Spleen (tissue), 11 donors: Measurements from ENCODE around the gene AKAP6. TPM values are rescaled to one million over a fixed set of nuclear protein-coding genes. Genes with fewer than 3 reads are reported as not detected.

Experiments
- DNase-seq: peaks from one replicate; pipeline ENCODE4 v3.0.0-alpha.2; 2020
- H3K27ac ChIP-seq, 8 donors: fragments of 200-600 bp; sonication (generic) in 7 of 8; 1 replicate in 4 of 8; 2 replicates in 4 of 8; pipeline versions ENCODE4 v1.5.0 to v1.8.0; 2016 to 2021; ENCODE audit warnings: inconsistent platforms in 4 of 8, mild to moderate bottlenecking in 4 of 8, moderate library complexity in 1 of 8
- H3K27me3 ChIP-seq, 7 donors: fragments of 200-600 bp; sonication (generic) in 6 of 7; replicated peaks in 1 of 7; 1 replicate in 4 of 7; 2 replicates in 3 of 7; pipeline versions ENCODE4 v1.5.0 to v1.8.0; 2016 to 2021; ENCODE audit warnings: inconsistent platforms in 3 of 7, mild to moderate bottlenecking in 1 of 7
- H3K36me3 ChIP-seq, 6 donors: fragments of 200-600 bp; sonication (generic) in 5 of 6; 1 replicate in 4 of 6; 2 replicates in 2 of 6; pipeline versions ENCODE4 v1.5.0 to v1.8.0; 2016 to 2021; ENCODE audit warnings: inconsistent platforms in 2 of 6
- H3K4me1 ChIP-seq, 6 donors: fragments of 200-600 bp; sonication (generic) in 5 of 6; 1 replicate in 3 of 6; 2 replicates in 3 of 6; pipeline versions ENCODE4 v1.5.0 to v1.8.0; 2016 to 2021; ENCODE audit warnings: inconsistent platforms in 3 of 6
- H3K4me3 ChIP-seq, 8 donors: fragments of 200-600 bp; sonication (generic) in 7 of 8; 1 replicate in 4 of 8; 2 replicates in 4 of 8; pipeline versions ENCODE4 v1.5.0 to v1.8.0; 2016 to 2021; ENCODE audit warnings: inconsistent platforms in 4 of 8, mild to moderate bottlenecking in 4 of 8, moderate library complexity in 2 of 8
- H3K9me3 ChIP-seq, 8 donors: fragments of 200-600 bp; sonication (generic) in 7 of 8; 1 replicate in 4 of 8; 2 replicates in 4 of 8; pipeline versions ENCODE4 v1.5.0 to v1.8.0; 2016 to 2021; ENCODE audit warnings: inconsistent platforms in 4 of 8
- CTCF ChIP-seq, 11 experiments: fragments of 200-600 bp in 7 of 11; fragments of 450-650 bp in 4 of 11; sonication (generic) in 4 of 11; IDR thresholded peaks in 8 of 11; conservative IDR thresholded peaks in 3 of 11; 1 replicate in 7 of 11; 2 replicates in 4 of 11; pipeline versions ENCODE4 v1.4.0 to v1.8.0; 2016 to 2021; ENCODE audit warnings: antibody characterized with exemption in 11 of 11, inconsistent platforms in 4 of 11, mild to moderate bottlenecking in 1 of 11
- POLR2A ChIP-seq, 3 donors: fragments of 450-650 bp; IDR thresholded peaks; one replicate each; pipeline ENCODE4 v1.5.1; 2017; ENCODE audit warnings: antibody characterized with exemption in 3 of 3, mild to moderate bottlenecking in 1 of 3
- POLR2AphosphoS5 ChIP-seq, 3 donors: sonication (generic); formaldehyde crosslinking; IDR thresholded peaks; one replicate each; pipeline ENCODE4 v1.5.1; 2017; ENCODE audit warnings: antibody characterized with exemption in 3 of 3
- WGBS, 5 donors: extraction: QIAGEN DNeasy Blood & Tissue Kit in 3 of 5; methylation state at CpG; one replicate each; pipeline versions ENCODE4 v1.1.5 to v1.1.7; 2013 to 2018; 5-methylcytosine and 5-hydroxymethylcytosine counted together
- intact Hi-C: fragments of 100-400 bp; cut with DNase I; formaldehyde crosslinking; loops from one replicate; pipeline ENCODE4 v1.15.0; 2023; ENCODE audit warnings: low total_unique reads
- polyA plus RNA-seq, 3 donors: library from polyadenylated mRNA; stranded (reverse); fragments of 200-250 nt; gene quantifications; one replicate each; pipeline ENCODE4 v1.2.1, GENCODE V29; 2013
- total RNA-seq, 7 donors: library from RNA; depleted of rRNA in 3 of 7; stranded (reverse); fragments of >200 nt in 3 of 7; fragmentation: NEBNext Ultra II Directional in 4 of 7; extraction: Animal tissue kit (Norgen Biotek cat#: 25700) in 4 of 7; gene quantifications; one replicate each; pipeline versions ENCODE4 v1.1.0 to v1.2.1, GENCODE V29; 2016 to 2021
- donor health status: healthy with polysubstance abuse.
- donor health status: DM: no; HTN: no; CAD: no; lungs with moderate emphysema.
- donor health status: DM: no; HTN: no; CAD: no.
- donor health status: Bipolar disorder and iron deficiency.
- donor health status: healthy.
- donor health status: DM: no; HTN: no; CAD: no.
- donor health status: DM: yes; HTN: yes; CAD: no.

The AKAP6 gene
- total and polyA plus RNA-seq, 10 donors, result 0.20 to 12.1 (median 4.8) TPM

- Histone ChIP-seq H3K36me3 (no peaks in the 10 kb centered on the region), H3K27me3 (no peaks in the 10 kb centered on the region), H3K4me3 (no peak overlapping the region), H3K9me3 (no peaks in the 10 kb centered on the region), H3K27ac (no peak overlapping the region), H3K4me1 (peaks cover 0 to 6% (median 0%) of the 10 kb centered on the region in 6 donors)
- intact Hi-C loops, result no loop called here
- TF ChIP-seq POLR2AphosphoS5 (IDR thresholded peaks at IDR 0.05) (no peak), POLR2A (IDR thresholded peaks at IDR 0.05) (no peak), CTCF (IDR thresholded peaks at IDR 0.05 in 8 of 11, conservative IDR thresholded peaks at IDR 0.05 in 3 of 11) (no peak)
- DNase-seq, result no peak
- 84 to 100% (median 91%) methylated on average over 1 of the region's 1 CpG for WGBS, 5 donors
Measured at GRCh38 chr14:32472076-32472475, 143.0 kb downstream of the AKAP6 start.

GRCh38 chr14:32472512-32473463 lies 143.7 kb downstream of the AKAP6 start:
- H3K27ac ChIP-seq, result no peak overlapping the region
- H3K4me1 ChIP-seq, result peaks cover 0 to 6% (median 0%) of the 10 kb centered on the region in 6 donors
- no peak for DNase-seq
- no peaks in the 10 kb centered on the region for H3K36me3 ChIP-seq
- H3K4me3 ChIP-seq, result no peak overlapping the region
- no peaks in the 10 kb centered on the region for H3K9me3 ChIP-seq
- no peaks in the 10 kb centered on the region for H3K27me3 ChIP-seq
- WGBS, 5 donors, result 58 to 72% (median 62%) methylated on average over 4 of the region's 4 CpGs
- TF ChIP-seq POLR2AphosphoS5 (IDR thresholded peaks at IDR 0.05) (no peak), POLR2A (IDR thresholded peaks at IDR 0.05) (no peak), CTCF (IDR thresholded peaks at IDR 0.05 in 8 of 11, conservative IDR thresholded peaks at IDR 0.05 in 3 of 11) (no peak)
- intact Hi-C loops, result no loop called here

GRCh38 chr14:32473464-32473855 lies 144.4 kb downstream of the AKAP6 start:
- TF ChIP-seq CTCF (IDR thresholded peaks at IDR 0.05 in 8 of 11, conservative IDR thresholded peaks at IDR 0.05 in 3 of 11), result no peak
- TF ChIP-seq POLR2AphosphoS5 (IDR thresholded peaks at IDR 0.05), result no peak
- TF ChIP-seq POLR2A (IDR thresholded peaks at IDR 0.05), result no peak
- Histone ChIP-seq H3K9me3 (no peaks in the 10 kb centered on the region), H3K27me3 (no peaks in the 10 kb centered on the region), H3K4me1 (peaks cover 0 to 6% (median 0%) of the 10 kb centered on the region in 6 donors), H3K4me3 (no peak overlapping the region), H3K36me3 (no peaks in the 10 kb centered on the region), H3K27ac (no peak overlapping the region)
- 73 to 83% (median 76%) methylated on average over 3 of the region's 3 CpGs for WGBS, 5 donors
- no peak for DNase-seq
- intact Hi-C loops, result no loop called here

- Histone ChIP-seq H3K4me1 (no peaks in the 10 kb centered on the region), H3K4me3 (no peak overlapping the region), H3K27me3 (no peaks in the 10 kb centered on the region), H3K27ac (no peak overlapping the region), H3K36me3 (no peaks in the 10 kb centered on the region), H3K9me3 (no peaks in the 10 kb centered on the region)
- no peak for DNase-seq
- intact Hi-C loops, result no loop called here
- 61 to 89% (median 74%) methylated on average over 5 of the region's 5 CpGs for WGBS, 5 donors
- TF ChIP-seq POLR2A (IDR thresholded peaks at IDR 0.05) (no peak), CTCF (IDR thresholded peaks at IDR 0.05 in 8 of 11, conservative IDR thresholded peaks at IDR 0.05 in 3 of 11) (no peak), POLR2AphosphoS5 (IDR thresholded peaks at IDR 0.05) (no peak)
Measured at GRCh38 chr14:32474478-32475195, 145.5 kb downstream of the AKAP6 start.
